ENCODE data around the gene ZACN.

ZACN gene

DNA sequence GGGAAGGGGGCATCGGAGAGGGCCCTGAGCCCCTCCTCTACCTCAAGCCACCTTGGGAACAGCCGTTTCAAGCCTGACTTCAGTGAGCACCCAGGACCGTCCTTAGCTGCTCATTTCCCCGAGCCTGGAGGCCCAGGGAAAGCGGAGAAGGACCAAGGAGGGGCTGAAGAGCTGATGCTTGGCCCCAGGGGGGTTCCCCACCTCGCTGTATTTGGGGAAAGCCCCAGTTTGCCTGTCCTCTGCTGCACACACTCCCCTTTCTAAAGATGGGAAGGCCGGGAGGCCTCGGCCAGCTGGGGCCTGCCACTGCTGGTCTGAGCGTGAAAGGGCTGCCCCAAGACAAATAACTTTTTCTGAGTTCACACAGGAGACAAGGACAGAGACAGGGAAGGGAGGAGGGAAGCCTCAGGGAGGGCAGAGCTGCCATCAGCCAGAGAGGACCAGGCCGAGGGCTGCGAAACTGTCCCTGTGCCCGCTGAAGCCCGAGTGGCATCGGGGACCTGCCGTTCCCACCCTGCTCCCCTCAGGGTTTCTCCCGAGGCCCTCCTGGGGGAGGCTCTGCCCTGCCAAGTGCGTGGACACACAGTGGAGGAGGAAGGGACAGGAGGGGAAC, 11.6 kb downstream of the ZACN start:
- in situ Hi-C loops (cut with HindIII; ENCODE audit: low pct_ligation_motif_present, low pct_unique_long_range_greater_than_20kb, low sequenced_read_pairs) = no loop called here
- no peak for DNase-seq

DNA sequence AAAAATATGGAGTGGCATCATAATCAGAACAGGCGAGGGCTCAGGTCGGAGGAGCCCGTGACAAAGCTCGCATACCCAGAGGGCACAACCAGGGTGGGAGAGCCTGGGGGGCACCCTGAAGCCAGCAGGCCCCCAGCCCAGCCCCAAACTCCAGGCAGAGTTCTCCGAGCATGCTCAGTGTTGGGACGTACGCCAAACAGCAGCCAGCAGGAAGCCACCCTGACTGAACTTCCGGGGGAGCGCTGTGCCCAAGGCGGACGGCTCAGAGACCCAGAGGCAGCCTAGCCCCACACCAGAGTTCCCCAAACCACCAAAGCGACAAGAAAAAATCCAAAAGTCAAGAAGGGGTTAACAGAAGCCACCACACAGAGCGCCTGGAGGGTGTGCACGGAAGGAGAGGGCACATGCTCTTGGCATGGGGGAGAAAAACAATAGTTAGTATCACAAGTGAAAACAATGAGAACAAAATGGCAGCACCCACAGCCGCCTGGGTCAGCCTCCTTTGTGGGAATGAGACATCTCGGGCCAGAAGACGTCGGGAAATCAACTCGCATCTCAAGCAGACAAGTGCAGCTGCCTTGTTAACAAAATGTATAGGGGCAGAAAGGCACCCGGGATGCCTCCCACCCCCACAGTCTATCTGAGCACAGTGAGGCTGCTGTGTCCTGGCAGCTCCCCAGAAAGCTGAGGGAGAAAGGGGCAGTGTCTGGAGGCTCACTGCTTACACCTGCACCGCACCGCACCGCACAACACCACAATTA, 12.7 kb downstream of the ZACN start:
- in situ Hi-C loops (cut with HindIII; ENCODE audit: low pct_ligation_motif_present, low pct_unique_long_range_greater_than_20kb, low sequenced_read_pairs) = no loop called here
- no peak for DNase-seq

DNA sequence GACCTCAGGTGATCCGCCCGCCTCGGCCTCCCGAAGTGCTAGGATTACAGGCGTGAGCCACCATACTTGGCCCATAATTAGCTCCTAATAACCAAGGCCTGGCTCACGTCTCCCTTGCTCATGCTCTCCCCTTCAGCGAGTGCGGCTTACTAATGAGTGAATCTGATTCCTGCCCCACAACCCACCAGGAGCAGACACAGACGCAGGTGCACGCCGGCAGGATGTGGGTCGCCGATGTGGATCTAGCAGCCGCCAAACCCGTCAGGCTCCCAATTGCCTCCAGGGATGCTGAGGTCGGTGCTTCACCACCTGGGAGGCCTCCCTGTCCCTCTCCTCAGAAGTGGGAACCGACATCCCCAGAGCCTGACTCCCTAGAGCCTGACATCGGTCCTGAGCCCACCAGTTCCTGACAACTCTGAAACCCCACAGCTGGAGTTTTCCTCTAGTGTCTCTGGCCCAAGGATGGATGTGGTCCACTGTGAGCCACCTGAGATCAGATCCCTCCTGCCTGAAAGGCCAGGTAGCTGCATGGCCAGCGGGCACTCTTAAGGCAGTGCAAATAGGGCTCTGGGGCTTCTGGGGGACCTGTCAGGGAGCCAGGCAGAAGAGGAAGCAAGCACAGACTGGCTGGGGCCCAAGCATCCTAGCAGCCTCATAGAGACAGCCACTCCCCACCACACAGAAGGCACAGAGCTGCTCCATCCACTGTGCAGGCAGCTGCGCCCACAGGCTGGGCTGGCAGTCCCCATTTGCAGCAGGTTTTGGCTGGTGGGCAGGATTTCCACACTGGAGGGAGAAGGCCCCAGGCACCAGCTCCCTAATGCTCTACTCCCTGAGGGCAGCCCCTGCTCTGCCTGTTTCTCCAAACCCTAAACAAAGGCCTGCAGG, 13.8 kb downstream of the ZACN start:
- no peak for DNase-seq
- in situ Hi-C loops (cut with HindIII; ENCODE audit: low pct_ligation_motif_present, low pct_unique_long_range_greater_than_20kb, low sequenced_read_pairs) = no loop called here

DNA sequence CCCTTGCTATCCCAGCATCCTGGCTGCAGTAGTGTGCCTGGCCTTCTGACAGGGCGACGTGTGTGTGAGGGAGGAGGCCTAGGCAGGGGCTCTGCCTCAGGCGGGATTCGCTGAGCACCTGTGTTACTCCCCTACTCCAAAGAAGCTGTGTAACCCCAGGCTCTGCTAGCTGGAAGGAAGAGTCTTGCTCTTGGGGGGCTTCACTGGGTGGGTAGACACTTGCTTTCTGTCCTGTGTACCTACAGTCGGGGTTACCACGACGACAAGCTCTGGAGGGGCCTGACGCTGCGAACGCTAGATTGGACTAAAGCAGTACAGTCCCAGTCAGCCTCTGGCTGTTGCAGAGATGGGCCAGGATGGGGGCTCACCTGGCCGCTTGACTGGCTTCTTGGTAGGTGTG, 15.1 kb downstream of the ZACN start:
- in situ Hi-C loops (cut with HindIII; ENCODE audit: low pct_ligation_motif_present, low pct_unique_long_range_greater_than_20kb, low sequenced_read_pairs) = no loop called here
- no peak for DNase-seq

DNA sequence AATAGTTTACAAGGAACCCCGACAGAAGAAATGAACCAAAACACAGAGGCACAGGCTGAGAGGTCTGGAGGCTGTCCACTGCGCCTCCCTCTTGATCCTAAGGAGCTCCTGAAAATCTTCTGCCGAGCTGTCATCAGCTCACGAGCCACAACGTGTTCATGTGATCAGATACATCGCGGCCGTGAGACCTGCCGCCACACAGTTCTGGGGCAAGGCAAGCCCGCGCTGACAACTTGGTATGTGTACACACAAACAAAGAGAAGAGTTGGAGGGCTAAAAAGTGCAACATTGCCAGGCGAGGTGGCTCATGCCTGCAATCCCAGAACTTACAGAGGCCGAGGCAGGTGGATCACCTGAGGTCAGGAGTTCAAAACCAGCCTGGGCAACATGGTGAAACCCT, 17.0 kb downstream of the ZACN start:
- DNase-seq = no peak
- in situ Hi-C loops (cut with HindIII; ENCODE audit: low pct_ligation_motif_present, low pct_unique_long_range_greater_than_20kb, low sequenced_read_pairs) = no loop called here

DNA sequence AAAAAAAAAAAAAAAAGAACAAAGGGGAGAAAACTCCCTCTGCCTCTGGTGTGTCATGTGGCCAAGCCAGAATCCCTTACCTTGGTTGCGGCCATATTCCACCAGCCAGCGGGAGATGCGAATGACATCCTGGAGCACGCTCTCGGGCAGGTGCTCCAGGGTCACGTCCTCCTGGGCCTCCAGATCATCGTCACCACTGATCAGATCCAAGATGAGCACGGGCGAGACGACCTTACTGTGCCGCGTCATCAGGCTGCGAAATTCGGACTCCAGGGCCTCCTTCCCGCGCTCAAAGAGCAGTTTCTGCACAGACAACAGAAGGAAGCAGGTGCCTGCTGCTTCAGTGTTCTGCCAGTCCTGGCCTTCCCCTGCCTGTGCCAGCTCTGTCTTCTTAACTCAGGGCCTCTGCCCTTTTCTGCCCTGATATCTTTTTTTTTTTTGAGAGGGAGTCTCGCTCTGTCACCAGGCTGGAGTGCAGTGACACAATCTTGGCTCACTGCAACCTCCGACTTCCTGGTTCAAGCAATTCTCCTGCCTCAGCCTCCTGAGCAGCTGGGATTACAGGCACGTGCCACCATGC, 18.8 kb downstream of the ZACN start:
- DNase-seq = no peak
- in situ Hi-C loops (cut with HindIII; ENCODE audit: low pct_ligation_motif_present, low pct_unique_long_range_greater_than_20kb, low sequenced_read_pairs) = no loop called here

DNA sequence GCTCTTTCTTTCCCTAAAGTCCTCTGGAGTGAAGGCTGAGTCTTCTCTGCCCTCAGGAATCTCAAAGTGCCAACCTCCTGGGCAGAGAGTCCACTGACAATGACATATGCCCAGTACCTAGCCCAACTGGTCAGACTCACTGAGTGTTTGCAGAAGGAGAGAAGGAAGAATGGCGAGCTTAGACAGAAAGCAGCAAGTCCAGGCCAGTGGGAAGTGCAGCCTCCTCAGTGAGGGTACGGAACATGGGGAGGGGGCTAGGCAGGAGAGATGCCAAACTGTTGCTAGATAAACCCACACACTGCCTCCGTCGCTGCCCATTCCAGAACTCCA, 23.9 kb downstream of the ZACN start:
- in situ Hi-C loops (cut with HindIII; ENCODE audit: low pct_ligation_motif_present, low pct_unique_long_range_greater_than_20kb, low sequenced_read_pairs) = no loop called here
- no peak for DNase-seq

DNA sequence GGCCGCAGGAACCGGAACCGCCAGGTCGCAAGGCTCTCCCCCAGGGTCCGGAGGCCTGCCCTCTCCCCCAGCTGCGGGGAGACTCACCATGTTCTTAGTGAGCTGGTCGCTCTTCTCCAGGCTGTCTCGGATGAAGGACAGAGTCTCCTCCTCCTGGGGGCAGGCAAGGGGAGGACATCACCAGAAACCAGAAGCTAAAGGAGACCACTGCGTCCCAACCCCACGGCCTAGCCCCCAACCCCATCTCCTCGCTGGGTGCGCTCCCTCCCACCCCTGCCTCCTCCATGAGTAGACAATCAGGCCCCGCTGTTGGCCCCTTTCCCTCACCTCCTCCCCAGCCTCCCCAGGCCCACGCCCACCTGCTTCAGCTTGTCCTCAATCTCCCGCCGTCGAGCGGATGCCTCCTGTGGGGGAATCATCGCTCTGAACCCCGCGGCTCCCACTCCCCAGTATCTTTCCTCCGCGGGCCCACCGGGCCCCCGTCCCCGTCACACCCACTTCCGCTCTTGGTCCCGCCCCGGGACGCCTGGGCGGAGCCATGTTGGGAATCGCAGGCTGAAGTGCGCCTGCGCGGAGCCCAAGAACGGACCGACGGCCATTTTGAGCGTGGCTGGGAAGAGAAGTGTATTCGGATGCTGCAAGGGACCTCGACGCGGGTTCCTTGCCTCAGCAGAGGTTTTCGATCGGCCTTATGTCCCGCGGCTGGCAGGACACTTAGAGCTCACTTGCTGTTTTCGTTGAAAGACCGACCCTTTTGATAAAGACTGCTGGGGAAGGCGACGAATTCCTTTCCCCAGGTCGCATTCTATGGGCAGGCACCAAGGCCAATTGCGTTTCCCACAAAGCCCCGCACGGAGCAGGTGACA, 24.5 kb downstream of the ZACN start, which contains the start of gene EXOC7:
Gene EXOC7, minus strand, starts transcription at position 514 of the 866 bp plus-strand sequence. Its CDS starts 95 bp downstream, at position 419.
- in situ Hi-C loops (cut with HindIII; ENCODE audit: low pct_ligation_motif_present, low pct_unique_long_range_greater_than_20kb, low sequenced_read_pairs) = no loop called here
- DNase-seq = peak; percentile 96

DNA sequence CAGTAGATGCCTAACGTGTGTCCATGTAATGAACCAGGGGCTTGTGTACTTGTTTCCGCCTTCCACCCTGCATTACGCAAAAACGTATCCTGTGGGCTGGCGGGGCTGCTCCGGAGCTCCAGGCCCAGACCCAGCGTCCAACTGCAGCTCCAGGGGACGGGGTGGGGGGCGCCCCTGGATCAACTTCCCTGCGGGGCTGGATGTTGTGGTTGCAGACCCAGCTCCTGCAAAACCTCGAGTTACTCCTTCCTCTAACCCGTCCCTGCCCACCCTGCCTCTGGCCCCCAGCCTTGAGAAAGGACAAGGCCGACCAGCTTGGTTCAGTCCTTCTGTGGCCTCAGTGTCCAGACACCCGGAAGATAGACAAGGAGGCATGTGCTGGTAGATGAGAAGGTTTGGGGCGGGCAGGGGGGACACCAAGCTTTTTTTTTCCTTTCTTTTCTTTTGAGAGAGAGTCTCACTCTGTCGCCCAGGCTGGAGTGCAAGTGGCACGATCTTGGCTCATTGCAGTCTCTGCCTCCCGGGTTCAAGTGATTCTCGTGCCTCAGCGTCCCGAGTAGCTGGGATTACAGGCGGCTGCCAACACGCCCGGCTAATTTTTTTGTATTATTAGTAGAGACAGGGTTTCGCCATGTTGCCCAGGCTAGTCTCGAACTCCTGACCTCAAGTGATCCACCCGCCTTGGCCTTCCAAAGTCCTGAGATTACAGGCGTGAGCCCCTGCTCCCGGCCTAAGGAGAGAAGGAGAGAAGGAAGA, 25.3 kb downstream of the ZACN start:
- no peak for DNase-seq
- in situ Hi-C loops (cut with HindIII; ENCODE audit: low pct_ligation_motif_present, low pct_unique_long_range_greater_than_20kb, low sequenced_read_pairs) = no loop called here

DNA sequence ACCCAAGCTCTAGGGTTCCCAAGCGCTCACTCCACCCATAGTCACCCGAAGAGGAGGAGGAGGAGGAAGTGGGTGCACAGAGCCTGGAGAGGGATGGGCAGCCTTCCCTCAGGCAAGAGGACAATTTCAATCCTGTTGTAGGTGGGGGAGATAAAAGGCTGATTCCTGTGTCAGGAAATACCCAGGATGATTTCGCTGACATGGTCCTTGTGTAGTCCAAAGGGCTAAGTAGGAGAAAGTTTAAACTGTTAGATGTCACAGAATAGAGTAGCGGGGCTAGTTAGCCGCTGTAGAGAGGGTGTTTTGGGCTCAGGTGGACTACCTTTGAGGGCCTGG, 25.9 kb downstream of the ZACN start:
- in situ Hi-C loops (cut with HindIII; ENCODE audit: low pct_ligation_motif_present, low pct_unique_long_range_greater_than_20kb, low sequenced_read_pairs) = no loop called here

DNA sequence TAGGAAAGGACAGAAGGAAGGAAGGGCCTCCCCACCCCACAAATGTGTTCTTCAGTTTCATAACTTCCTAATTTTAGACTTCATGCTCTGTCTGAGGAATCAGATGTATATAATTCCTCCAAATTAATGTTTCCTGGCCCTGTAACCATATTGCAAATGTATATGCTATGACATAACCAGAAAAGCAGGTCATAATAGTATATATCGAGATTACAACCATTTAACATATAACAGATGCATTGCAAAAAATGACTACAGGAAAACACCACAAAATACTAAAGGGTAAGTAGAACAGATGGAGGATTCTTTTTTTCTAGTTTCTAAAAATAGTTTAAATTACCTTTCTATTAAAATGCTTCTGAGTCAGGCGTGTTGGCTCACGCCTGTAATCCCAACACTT, 27.7 kb downstream of the ZACN start:
- DNase-seq = no peak
- in situ Hi-C loops (cut with HindIII; ENCODE audit: low pct_ligation_motif_present, low pct_unique_long_range_greater_than_20kb, low sequenced_read_pairs) = no loop called here

More for the DNA sequence above, 25.9 kb downstream of the ZACN start:
- no peak for DNase-seq

DNA sequence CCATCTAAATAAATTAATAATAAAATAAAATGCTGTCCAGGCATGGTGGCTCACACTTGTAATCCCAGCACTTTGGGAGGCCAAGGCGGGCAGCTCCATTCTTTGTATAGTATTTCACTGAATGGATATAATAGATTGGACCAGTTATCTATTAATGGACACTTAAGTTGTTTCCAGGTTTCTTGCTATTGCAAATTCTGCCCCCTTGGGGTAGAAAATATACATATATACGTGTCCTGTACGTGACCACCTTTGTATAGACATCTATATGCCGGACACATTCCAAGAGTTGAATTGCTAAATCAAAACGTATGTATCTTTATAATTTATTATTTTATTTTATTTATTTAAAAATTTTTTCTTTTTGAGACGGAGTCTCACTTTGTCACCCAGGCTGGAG, 28.5 kb downstream of the ZACN start:
- peak; percentile 35 for DNase-seq
- in situ Hi-C loops (cut with HindIII; ENCODE audit: low pct_ligation_motif_present, low pct_unique_long_range_greater_than_20kb, low sequenced_read_pairs) = no loop called here

DNA sequence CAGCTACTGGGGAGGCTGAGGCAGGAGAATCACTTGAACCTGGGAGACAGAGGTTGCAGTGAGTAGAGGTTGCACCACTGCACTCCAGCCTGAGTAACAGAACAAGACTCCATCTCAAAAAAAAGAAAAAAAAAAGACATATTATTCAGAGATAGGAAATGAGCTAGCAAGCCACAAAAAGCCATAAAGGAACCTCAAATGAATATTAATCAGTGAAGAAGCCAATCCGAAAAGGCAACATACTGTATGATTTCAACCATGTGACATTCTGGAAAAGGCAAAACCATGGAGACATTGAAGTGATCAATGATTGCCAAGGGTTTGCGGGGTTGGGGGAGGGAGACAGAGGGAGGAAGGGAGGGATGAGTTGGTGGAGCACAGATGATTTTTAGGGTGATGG, 33.0 kb downstream of the ZACN start:
- in situ Hi-C loops (cut with HindIII; ENCODE audit: low pct_ligation_motif_present, low pct_unique_long_range_greater_than_20kb, low sequenced_read_pairs) = no loop called here
- DNase-seq = no peak

DNA sequence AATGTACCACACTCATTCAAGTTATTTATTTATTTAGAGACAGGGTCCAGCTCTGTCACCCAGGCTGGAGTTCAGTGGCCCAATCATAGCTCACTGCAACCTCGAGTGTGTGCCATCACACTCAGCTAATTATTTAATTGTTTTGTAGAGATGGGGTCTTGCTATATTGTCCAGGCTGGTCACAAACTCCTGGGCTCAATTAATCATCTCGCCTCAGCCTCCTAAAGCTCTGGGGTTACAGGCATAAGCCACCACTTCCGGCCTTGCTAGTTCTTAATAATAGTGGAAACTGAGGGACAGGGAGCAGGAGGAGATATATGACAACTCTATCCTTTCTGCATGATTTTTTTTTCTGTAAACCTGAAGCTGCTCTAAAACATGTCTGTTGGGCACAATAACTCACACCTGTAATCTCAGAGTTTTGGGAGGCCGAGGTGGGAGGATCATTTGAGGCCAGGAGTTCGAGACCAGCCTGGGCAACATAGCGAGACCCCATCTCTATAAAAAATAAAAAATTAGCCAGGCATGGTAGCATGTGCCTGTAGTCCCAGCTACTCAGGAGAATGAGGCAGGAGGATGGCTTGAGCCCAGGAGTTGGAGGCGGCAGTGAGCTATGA, 36.3 kb downstream of the ZACN start:
- DNase-seq = no peak
- in situ Hi-C loops (cut with HindIII; ENCODE audit: low pct_ligation_motif_present, low pct_unique_long_range_greater_than_20kb, low sequenced_read_pairs) = no loop called here

DNA sequence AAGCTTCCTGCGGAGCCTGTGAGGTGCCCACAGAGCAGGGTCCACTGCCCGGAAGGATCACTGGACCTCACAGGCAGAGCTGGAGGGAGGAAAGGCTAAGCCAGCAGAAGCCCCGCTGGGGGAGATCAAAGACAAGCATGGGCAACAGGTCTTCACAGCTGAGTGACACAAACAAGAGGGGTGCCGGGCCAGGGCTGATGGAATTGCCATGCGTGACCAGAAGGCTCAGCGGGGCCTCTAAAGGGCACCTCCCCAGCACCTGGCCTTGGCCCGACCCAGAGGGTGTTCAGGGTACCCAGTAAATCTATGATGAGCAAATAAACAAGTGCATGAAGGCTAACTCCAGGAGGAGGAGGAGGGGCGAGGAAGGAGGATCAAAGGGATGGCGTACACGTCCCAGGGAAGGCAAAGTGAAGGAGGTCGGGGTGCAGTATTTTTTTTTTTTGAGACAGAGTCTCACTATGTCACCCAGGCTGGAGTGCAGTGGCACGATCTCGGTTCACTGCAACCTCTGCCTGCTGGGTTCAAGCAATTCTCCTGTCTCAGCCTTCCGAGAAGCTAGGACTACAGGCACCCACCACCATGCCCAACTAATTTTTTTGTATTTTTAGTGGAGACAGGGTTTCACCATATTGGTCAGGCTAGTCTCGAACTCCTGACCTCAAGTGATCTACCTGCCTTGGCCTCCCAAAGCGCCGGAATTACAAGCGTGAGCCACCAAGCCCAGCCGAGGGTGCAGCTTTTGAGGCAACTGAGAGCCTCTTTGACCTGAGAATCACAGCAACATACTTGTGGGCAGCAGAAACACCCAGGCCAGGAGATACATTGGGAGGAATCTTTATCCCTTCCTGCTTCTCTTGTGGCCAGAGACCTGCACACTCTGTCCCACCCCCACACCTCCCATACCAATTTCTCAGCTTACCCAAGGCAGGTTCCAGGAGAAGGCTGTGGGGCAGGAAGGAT, 40.7 kb downstream of the ZACN start:
- no peak for DNase-seq
- in situ Hi-C loops (cut with HindIII; ENCODE audit: low pct_ligation_motif_present, low pct_unique_long_range_greater_than_20kb, low sequenced_read_pairs) = no loop called here

DNA sequence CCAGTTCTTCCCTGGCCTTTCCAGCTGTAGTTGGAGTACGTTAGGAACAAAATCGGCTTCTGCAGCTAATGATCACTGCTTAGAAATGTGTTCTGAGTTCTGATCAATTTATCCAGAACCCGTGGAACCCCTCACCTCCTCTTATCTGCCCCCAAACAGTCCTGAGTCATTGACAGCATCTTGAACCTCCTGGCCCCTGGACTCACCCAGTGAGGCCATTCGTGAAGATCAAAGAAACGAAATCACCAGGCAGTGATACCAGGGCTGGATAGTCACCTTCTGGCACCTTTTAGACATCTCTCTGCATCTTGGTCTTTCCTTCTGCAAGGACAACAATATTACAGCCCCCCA, 41.7 kb downstream of the ZACN start:
- no peak for DNase-seq
- in situ Hi-C loops (cut with HindIII; ENCODE audit: low pct_ligation_motif_present, low pct_unique_long_range_greater_than_20kb, low sequenced_read_pairs) = no loop called here

All from ACHN (cell line).